ENCODE data around the gene HTR6.

The HTR6 gene

GRCh38 chr1:19689856-19690255, 25.2 kb downstream of the HTR6 start:
- no peak for DNase-seq

DNA sequence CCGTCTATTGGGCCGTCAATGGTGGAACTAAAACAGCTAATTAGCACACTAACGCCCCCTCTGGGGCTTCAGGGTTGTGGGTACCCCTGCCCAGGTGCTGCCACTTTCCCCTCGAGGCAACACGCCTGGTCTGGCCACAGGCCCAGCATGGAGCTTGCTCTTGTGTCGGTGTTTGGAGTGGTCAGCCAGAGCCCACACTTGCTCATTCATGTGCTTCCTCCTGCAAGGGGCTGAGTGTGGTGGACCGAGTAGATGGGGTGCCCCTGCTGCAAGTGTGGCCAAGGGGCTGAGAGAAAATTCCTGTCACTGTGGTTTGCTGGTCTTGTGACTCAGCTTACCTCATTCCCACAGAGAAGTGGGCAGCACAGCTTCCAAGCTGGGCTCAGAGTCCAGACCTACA, 25.7 kb downstream of the HTR6 start:
- DNase-seq, result no peak

- DNase-seq, result no peak
These were observed 29.6 kb downstream of the HTR6 start for GRCh38 chr1:19694298-19694697.

DNA sequence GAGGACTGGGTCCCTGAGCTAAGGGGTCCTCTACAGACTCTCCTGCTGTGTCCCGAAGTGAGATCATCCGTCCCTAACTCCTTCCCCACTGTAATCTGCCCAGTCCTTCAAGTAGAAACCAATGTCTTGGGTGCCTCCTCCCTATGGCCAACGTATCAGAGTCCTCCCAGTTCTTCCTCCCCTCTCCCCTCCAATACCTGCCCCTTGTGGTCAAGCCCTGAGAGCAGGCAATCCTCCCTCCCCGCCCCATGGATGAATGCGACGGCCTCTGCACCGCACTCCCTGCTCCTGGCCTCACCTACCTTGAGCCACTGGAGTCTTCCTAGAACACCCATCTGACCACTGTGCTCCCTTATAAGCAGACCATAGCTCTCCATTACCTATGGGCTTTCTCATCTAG, 31.1 kb downstream of the HTR6 start:
- DNase-seq, result no peak

- DNase-seq, result no peak
These were observed 32.1 kb downstream of the HTR6 start for GRCh38 chr1:19696820-19697219.

DNA sequence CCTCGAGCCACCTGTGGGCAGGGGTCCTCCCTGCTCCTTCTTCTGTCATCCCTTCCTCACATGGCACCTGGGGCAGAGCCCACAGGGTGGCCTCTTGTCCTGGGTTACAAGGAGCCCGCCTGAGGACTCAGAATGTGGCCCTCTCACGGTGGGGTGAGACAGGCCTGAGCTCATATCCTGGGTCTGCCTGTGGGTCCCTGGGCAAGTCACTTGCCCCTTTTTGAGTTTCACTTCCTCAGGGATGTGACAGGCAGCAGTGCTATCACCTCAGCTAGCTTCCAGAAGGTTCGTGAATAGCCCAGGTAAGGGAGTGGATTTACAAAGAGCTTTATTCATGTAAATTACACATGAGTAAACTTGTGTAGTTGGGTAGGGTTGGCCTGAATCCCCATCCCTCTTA, 33.5 kb downstream of the HTR6 start:
- no peak for DNase-seq

DNA sequence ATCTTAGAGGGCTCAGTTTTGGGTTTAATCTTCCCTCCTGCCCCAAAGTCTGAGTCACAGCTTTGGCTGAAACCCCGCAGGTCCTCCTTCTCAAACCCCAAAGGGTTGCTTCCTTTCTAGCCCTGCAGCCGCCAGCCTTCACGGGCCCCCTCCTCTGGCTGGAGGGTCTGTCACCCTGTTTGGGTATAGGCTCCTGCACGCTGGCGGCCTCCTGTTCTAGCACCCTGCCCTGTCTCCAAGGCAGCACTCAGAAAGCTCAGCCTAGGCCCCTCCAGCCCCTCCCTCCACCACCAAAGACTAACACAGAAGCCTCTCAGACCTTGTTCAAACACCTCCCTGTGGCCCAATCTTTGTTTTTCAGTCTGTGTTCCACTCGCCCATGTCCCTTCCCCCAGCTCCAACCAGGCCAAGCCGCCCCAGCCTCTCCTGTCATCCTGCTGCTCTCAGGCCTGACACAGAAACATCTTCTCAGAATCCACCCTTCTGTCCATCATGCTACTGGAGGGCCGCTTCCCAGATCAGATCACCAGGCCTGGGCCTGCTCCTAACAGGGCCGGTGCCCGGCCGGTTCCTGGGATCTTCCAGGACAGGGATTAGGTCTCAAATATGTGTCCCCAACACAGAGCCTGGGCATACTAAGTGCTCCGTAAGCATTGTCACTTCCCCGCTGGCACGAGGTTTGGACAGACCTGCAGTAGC, 35.6 kb downstream of the HTR6 start:
- DNase-seq, result no peak

- no peak for DNase-seq
These were observed 38.6 kb downstream of the HTR6 start for GRCh38 chr1:19703280-19703679.

- peak; percentile 66 for DNase-seq
These were observed 39.8 kb downstream of the HTR6 start for GRCh38 chr1:19704247-19705113.

DNA sequence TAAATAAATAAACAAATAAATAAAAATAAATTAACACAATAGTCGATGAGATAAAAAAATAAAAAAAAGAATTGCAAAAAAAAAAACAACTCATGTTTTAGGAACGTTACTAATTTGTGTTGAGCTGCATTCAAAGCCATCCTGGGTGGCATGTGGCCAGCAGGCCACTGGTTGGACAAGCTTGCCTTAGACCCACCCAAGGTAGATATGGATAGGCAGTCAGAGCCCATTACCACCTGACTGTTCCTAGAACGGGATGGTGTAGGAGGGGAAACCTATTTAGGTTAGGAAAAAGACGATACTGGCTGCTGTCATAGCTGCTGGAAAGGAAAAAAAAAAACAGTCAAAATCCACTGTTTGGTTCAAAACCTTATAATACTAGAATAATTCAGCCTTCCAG, 40.8 kb downstream of the HTR6 start:
- no peak for DNase-seq

DNA sequence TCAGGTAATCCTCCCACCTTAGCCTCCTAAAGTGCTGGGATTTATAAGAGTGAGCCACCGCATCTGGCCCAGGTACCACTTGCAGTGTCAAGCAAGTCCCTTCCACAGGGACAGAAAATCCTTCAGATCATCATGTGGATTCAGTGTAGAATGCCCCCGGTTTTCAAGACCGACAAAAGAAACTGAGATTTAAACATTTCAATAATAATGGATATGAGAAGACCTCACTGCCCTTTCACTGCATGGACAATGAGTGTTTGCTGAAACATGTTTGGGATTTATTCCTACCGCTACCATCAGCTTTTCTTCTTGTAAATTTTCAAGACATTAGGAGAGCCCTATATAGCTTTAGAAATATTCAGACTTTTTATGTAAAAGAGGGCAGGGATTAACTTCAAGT, 41.5 kb downstream of the HTR6 start:
- DNase-seq, result no peak

DNA sequence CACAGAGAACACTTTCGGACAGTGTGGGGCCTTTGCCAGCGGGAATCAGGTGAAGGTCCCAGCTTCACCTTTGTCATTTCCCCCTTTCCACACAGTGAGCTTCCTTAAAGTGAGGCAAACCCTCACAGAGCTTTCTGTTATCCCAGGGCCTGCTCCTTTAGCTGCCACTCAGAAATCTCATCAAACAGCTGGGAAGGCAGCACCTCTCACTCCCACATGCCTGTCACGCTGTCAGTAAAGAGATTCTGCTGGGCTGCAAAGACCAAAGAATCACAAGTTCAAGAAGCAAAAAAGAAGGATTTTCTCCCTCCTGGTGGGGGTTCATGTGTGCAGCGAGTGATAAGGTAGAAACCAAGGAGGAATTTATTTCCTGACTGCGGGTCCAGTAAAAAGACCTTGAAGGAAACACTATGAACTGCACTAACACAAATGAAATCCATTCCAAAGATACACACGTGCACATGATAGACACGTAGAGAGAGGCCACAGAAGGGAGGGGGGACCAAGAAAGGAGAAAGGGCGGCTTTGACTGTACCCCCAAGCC, 44.0 kb downstream of the HTR6 start:
- DNase-seq, result no peak

DNA sequence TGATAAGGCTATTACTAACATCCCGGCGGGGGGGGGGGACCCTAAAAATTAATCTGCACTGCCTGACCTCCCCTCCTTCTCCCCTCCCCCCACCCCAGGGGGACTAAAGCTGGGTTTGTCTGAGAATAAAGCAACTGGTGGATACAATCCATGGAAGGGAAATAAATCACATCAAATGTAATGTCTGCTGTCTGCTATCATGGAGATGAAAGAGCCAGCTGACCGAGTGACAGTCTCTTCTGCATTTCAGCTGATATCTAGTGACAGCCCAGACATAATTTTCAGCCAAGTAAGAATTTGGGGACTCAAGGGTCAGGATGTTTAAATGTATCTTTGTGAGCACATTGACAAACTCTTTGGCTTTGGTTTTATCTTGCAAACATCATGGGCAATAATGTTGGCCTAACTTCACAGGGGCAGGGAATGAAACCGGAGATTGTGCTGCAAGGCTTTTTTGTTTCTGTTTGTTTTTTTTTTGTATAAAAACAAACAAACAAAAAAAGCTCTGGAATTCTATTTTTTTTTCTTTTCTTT, 44.7 kb downstream of the HTR6 start:
- no peak for DNase-seq

GRCh38 chr1:19710825-19711611, 46.3 kb downstream of the HTR6 start:
- no peak for DNase-seq

DNA sequence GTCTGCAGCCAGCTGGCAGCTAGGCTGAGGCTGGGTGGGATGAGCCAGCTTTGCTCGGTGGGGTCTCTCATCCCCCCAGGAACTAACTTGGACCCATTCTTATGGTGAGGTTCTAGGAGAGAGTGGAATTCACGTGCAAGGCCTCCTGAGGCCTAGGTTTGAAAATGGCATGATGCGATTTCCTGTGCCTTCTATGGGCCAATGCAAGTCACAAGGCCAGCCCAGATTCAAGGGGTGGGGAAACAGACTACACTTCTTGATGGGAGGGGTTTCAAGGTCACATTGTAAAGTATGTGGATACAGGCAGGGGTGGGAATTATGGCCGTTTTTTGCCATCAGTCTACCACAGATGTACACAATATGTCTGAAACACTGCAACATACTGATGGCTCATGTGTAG, 48.3 kb downstream of the HTR6 start:
- no peak for DNase-seq

- DNase-seq, result peak; percentile 93
These were observed 50.9 kb downstream of the HTR6 start for GRCh38 chr1:19715334-19716203.

DNA sequence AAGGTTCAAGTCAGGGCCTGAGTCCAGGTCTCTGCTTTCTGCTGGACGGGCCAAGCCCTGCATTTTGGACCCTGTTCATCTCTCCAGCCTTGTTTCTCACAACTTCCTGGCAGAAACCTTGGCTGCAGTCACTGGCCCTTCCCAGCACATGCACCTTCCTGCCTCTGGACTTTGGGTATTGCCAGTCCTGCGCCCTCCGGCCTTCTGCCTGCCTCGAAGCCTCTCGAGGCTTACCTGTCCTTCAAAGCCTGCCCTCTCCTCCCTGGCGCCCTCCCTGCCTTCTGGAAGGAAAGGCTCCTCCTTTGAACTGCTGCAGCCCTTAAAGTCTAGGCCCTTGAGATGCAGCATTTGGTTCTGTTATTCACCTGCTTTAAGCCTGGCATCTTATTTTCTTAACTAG, 52.8 kb downstream of the HTR6 start:
- no peak for DNase-seq

DNA sequence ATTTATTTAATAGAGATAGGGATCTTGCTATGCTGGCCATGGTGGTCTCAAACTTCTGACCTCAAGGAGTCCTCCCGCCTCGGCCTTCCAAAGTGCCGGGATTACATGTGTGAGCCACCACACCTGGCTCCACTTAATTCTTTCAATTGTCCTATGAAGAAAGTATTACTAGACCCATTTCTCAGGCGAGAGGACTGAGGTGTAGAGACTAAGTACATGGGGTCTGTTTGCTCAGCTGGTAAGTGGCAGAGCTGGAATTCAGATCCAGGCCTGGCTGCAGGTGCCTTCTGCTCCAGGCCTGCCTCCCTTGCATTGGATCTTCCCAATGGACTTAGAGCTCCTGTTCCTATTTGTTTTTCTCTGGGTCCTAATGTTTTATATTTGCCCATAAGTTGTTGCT, 55.5 kb downstream of the HTR6 start:
- DNase-seq, result no peak

DNA sequence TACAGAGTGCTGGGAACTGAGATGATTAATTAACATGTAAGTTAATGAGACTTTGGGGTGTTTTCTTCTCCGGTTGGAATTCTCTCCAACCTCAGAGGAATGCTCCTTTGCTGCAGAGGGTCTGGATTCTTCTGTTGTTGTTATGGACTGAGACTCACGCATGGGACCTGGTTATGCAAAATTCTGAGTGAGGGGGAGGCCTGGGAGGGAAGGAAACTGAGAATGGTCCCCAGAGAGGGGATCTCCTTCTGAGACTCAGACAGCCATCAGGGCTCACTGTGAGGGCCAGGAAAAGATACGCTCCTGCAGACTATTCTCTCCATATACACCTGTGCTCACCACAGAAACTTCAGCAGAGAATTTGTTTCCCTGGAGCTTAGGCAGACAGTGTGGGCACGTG, 56.3 kb downstream of the HTR6 start:
- no peak for DNase-seq

DNA sequence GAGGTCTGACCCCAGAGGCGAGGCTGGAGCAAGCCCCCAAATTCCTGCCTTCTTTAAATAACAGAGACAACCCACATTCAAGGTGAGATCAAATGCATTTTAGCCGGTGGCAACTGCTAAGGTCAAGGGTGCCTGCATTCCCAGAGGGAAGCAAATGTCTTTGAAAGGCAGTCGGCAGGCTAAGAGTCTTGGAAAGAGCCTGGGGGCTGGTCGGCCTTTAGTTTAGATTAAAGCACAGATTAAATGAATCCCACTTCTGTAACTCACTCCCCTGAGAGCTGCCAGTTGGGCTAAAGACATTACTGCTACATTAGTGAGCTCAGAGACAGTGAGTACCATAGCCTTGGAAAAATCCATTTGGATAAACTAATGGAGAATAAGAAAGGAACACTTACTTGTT, 59.2 kb downstream of the HTR6 start:
- DNase-seq, result no peak

- DNase-seq, result no peak
These were observed 60.9 kb downstream of the HTR6 start for GRCh38 chr1:19725606-19726005.
